ENCODE results near the gene EDEM2.

GRCh38 chr20:35134880-35135279, 12.3 kb downstream of the EDEM2 start:
- TF ChIP-seq POLR2AphosphoS5 (IDR thresholded peaks at IDR 0.05; ENCODE audit: low read depth, low read length) (no peak), POLR2A (IDR thresholded peaks at IDR 0.05; ENCODE audit: low read depth, low read length) (no peak), TAF1 (IDR thresholded peaks at IDR 0.05; ENCODE audit: borderline replicate concordance, low read depth, low read length) (no peak)
